Measurements from ENCODE around the gene CPEB1.

CPEB1 gene

GRCh38 chr15:82647045-82647834 lies at the start of gene CPEB1:
Gene CPEB1, minus strand, starts transcription at chr15:82647363. Its CDS starts 18,904 bp downstream, at chr15:82628459.
- peak; percentile 45 to 66 for DNase-seq

- DNase-seq, result no peak
Observed at GRCh38 chr15:82692171-82692570, 45.0 kb upstream of the CPEB1 start.

DNA sequence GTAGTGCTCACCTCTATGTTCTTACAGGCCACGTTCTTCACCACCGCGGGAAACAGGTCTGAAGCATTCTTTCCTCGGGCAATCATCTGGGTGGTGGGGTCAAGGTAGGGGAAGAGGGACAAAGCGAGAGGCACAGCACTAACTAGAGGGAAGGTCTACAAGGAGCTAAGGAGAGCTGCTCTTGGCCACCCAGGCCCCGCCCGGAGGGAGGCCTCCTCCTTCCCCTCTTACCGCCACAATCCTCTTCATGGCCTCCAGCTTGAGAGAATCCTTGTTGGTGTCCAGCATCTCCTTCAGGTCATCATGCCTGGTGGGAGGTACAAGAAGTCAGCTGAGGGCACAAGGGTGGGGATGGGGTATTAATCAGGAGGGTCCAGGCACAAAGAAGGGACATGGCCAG lies 42.0 kb upstream of the CPEB1 start:
- no peak for DNase-seq

- DNase-seq, result no peak
Observed at GRCh38 chr15:82688691-82689090, 41.5 kb upstream of the CPEB1 start.

DNA sequence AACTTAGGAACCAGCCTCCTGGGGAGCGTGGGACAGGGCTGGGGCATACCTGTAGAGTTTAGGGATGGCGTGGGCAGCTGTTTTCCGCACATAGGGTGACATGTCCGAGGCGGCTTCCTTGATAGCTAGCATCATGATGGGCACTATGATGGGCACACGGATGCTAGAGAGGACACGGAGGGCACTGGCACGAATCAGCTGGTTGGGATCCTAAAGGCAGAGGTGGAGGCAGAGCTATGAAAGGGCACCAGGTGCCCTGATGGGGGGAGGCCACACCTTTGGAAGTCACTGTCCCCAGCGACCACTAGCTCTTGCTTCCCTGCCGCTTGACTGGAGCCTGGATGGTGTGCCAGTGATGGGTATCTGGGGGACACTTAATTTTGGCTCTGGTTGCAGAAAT lies 34.2 kb upstream of the CPEB1 start:
- no peak for DNase-seq

- peak; percentile 69 to 88 for DNase-seq
Observed at GRCh38 chr15:82680200-82681102, 33.3 kb upstream of the CPEB1 start.

GRCh38 chr15:82679626-82680199 lies 32.5 kb upstream of the CPEB1 start:
- DNase-seq, result no peak

DNA sequence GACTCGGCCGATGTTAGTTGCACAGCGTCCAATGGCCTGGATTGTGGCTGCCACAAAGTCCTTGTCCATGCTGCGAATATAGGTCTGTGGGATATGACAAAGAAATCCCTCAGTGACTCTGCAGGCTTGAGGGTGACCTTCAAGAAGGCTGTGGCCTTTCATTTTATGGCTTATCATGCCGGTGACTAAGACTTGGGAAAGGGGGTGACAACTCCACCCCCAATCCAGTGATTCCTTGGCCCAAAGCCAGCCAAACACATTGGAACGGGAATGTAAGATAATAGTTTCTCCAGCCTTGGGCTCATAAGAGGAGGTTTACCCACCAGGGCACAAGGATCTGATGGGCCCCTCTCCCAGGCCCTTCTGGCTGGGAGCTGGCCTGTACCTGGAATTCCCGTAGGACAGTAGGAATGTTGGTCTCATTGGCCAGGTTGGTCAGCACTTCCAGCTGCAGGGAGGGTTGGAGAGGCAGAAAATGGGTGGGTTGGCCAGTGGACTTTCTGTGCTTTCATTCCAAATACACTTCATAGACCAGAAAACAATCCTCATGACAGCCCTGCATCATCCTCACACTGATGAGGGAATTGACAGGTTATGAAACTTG lies 30.7 kb upstream of the CPEB1 start:
- no peak for DNase-seq

- DNase-seq, result no peak
Observed at GRCh38 chr15:82674873-82675272, 27.7 kb upstream of the CPEB1 start.

DNA sequence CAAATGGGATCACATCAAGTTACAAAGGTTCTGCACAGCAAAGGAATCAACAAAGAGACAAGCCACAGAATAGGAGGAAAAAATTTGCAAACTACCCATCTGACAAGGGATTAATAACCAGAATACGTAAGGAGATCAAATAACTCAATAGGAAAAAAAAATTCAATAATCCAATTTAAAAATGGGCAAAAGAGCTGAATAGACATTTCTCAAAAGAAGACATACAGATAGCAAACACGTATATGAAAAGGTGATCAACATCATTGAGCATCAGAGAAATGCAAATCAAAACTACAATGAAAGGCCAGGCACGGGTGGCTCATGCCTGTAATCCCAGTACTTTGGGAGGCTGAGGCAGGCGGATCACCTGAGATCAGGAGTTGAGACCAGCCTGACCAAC lies 23.5 kb upstream of the CPEB1 start:
- DNase-seq, result no peak

GRCh38 chr15:82666606-82667005 lies 19.4 kb upstream of the CPEB1 start:
- no peak for DNase-seq

DNA sequence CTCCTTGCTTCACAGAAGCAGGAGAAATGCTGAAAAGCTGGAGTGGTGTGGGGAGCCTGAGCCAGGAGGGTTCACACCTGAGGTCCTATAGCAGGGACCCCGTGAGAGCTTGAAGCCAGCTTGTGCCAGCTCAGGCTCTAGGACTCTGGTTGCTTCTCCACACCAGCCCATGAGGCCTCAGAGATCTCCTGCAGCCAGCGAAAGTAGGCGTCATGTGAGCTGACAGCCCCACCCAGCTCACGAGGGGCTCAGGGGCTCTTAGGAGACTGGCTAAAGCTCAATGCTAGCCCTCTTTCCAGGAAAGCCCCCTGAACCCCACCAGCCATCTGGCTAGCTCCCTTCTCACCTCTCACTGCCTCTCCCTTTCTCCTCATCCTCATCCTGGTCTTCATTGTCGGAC lies 16.9 kb upstream of the CPEB1 start:
- no peak for DNase-seq

DNA sequence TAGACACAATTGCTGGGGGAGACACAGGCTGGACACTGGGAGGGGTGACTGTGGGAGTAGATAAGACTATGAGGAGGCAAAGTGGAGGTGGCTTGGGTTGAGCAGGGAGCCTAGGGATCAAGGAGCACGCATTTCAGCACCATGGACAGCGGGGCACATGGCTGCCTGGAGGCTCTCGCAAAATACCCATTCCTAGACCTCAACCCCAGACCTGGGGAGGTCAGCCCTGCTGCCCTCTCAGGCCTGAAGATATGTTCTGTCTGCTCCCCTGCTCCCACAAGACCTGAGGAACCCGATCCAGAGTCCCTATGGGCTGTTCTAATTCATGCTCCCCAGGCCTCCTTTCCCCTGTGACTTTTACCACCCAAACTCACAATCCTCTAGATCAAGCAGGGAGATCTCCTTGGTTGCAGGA lies 16.0 kb upstream of the CPEB1 start:
- DNase-seq, result no peak

GRCh38 chr15:82662641-82663040 lies 15.5 kb upstream of the CPEB1 start:
- no peak for DNase-seq

GRCh38 chr15:82660378-82660777 lies 13.2 kb upstream of the CPEB1 start:
- no peak for DNase-seq

DNA sequence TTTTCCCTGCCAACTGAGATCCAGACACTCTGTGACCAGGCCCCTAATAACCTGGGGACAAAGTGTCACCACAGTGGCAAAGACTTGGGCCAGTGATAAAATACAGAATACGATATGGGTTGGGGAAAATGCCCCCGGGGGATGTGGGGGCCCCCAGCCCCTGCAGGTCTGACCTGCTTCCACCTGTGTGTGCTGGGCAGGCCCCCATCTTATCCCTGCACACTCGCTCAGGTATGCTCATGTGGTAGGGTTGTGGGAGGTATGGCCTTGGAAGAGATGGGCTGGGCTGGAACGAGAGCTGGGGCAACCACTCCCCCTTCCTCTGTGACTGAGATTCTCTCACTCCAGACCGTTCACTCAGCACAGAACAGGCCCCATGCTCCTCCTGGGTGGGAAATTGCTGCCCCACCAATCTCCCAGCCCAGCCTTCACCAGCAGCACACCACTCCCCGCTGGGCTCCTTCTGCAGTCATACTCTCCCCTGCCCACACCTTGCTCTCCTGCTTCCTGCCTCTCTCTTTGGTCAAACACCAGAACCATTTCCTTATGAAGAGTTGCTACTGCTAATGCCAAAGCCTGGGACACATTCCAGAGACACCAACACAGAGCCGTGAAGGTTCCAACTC lies 9.6 kb upstream of the CPEB1 start:
- DNase-seq, result no peak

- DNase-seq, result no peak
Observed at GRCh38 chr15:82655606-82656005, 8.4 kb upstream of the CPEB1 start.

DNA sequence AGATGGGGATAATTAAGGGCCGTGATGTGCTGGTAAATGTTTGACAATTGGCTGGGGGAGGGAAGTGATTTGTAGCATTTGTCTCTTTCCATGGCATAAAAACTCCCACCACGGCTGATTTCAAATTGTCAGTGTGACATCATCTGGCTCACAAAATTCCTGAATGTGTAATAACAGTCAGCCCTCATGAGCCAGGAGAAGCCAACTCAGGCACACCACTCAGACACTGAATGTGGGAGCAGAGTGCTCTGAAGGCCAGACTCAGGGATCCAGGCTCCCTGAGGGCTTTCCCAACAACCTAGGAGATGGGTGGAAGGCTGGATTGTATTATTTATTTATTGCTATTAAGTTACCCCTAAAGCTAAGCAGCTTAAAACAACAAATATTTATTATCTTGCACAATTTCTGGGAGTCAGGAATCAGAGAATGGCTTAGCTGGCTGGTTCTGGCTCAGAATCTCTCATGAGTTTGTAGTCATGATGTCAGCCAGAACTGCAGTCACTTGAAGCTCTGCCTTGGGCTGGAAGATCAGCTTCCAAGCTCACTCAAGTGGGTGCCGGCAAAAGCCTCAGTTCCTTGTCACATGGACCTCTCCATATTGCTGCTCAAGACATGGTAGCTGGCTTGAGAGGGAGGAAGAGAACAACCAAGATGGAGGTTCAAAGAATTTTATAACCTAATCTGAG lies 6.5 kb upstream of the CPEB1 start:
- DNase-seq, result no peak

DNA sequence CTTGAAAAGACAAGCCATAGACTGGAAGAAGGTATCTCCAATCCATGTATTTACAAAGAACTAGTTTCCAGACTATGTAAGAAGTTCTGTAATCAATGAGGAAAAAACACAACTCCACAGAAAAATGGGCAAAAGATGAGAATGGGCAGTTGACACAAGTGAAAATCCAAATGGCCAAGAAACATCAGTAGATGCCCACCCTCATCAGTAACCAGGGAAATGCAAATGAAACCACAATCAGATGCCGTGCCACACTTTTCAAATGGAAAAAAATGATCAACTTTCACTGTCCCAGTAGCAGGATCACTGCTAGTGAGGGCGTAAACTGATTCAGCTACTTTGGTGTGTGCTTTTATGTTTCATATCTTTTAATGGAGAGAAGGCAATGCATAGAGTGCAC lies 4.5 kb upstream of the CPEB1 start:
- no peak for DNase-seq

DNA sequence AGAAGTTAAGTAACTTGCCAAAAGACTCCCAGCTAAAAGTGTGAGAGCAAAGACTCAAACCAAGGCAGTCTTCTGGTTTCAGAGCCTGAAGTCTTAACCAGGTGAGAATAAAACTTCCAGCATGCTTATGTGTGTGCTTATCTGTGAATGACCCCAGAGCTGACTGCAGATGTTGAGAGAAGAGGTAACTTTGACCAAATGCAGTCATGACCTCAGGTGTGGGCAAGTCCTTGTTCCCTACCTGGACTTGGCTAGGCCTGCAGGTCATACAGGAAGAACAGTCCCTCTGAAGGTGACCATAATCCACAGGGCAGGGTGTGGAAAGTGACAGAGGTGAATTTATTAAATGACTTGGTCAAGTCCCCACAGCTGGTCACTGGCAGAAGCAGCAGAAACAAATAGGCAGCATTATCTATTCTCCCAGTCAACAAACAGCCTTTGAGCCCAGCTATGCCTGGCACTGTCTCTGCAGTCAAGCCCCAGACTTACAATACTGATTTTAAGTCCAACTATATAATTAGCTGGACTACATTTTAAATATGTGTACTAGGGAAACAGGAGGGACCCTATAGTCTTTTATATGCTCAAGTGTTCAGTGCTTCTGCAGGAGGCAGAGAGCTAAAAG lies 3.0 kb upstream of the CPEB1 start:
- DNase-seq, result no peak

DNA sequence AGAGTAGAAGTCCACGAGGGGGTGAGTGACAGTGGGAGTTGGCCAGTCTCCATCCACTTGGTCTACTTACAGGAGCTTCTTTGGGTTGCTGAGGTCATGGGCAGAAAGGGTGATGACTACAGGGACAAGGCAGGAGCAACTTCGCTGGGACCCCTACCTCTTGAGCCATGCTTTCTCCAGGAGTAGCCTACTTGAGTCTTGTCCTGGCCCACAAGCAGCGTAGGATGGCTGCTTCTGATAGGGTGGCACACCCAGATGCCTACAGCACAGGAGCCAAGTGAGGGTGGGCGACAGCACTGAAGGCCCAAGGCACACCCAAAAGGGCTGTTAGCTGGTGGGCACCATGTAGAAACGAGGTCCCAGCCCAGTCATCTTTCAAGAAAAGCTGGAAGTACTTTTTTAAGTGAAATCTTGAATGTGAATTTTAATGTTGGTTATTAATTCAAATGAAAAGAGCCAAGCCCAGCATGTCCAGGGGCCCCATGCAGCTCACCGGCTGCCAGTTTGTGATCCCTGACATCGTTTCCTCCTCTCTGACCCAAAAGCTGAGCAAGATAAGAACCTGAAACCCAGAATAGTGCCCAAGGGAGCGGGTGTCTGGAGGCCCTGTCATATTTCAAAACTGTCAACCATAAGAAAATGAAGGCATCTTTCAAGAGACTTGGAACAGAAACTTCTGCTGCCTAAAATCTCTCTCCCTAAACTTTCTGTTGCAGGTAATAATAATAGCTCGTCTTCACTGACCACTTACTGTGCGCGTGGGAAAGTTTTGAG lies 2.2 kb upstream of the CPEB1 start:
- DNase-seq, result no peak

Data from NCI-H1930 (cell line).